NCI-H526 (cell line): ENCODE data around the gene CFAP99.
"Not testable (repeated sequence)": the region's sequence is repeated elsewhere in the genome, so short reads cannot be mapped to it uniquely, and the experiment has no call there.

ENCODE experiments used
- DNase-seq, 2 experiments: peaks; one replicate each; lab custom pipeline; 2025; lab: John Stamatoyannopoulos, UW

Gene CFAP99

GRCh38 chr4:2418650-2419571, at the start of gene CFAP99:
Gene CFAP99 (plus strand): TSS chr4:2418955.
- DNase-seq = peak; percentile 88 to 98

- no peak for DNase-seq
Observed at GRCh38 chr4:2370597-2371320, 48.0 kb upstream of the CFAP99 start.

- DNase-seq = no peak
Observed at GRCh38 chr4:2371765-2372487, 46.8 kb upstream of the CFAP99 start.

- DNase-seq = no peak
Observed at GRCh38 chr4:2372488-2373030, 46.2 kb upstream of the CFAP99 start.

GRCh38 chr4:2373532-2373931, 45.2 kb upstream of the CFAP99 start:
- no peak for DNase-seq

- no peak for DNase-seq
Observed at GRCh38 chr4:2375427-2375826, 43.3 kb upstream of the CFAP99 start.

GRCh38 chr4:2377241-2377640, 41.5 kb upstream of the CFAP99 start:
- no peak for DNase-seq

- DNase-seq = no peak
Observed at GRCh38 chr4:2378401-2378800, 40.4 kb upstream of the CFAP99 start.

GRCh38 chr4:2378898-2379297, 39.9 kb upstream of the CFAP99 start:
- no peak for DNase-seq

GRCh38 chr4:2380589-2380988, 38.2 kb upstream of the CFAP99 start:
- DNase-seq = not testable (repeated sequence)

GRCh38 chr4:2382769-2383202, 36.0 kb upstream of the CFAP99 start:
- not testable (repeated sequence) for DNase-seq

GRCh38 chr4:2383220-2383631, 35.5 kb upstream of the CFAP99 start:
- DNase-seq = not testable (repeated sequence)

- no peak for DNase-seq
Observed at GRCh38 chr4:2383760-2384159, 35.0 kb upstream of the CFAP99 start.

- no peak for DNase-seq
Observed at GRCh38 chr4:2384245-2384644, 34.5 kb upstream of the CFAP99 start.

GRCh38 chr4:2385516-2385915, 33.2 kb upstream of the CFAP99 start:
- DNase-seq = no peak

GRCh38 chr4:2386717-2387116, 32.0 kb upstream of the CFAP99 start:
- DNase-seq = no peak

- no peak for DNase-seq
Observed at GRCh38 chr4:2387218-2387617, 31.5 kb upstream of the CFAP99 start.

- DNase-seq = no peak
Observed at GRCh38 chr4:2387829-2388228, 30.9 kb upstream of the CFAP99 start.

- no peak for DNase-seq
Observed at GRCh38 chr4:2388429-2389182, 30.1 kb upstream of the CFAP99 start.

GRCh38 chr4:2389691-2390090, 29.1 kb upstream of the CFAP99 start:
- no peak for DNase-seq

- no peak for DNase-seq
Observed at GRCh38 chr4:2390146-2390545, 28.6 kb upstream of the CFAP99 start.
